Forelimb muscle (tissue), 1 donor: ENCODE data around the gene WNK2. TPM values are rescaled to one million over a fixed set of nuclear protein-coding genes. Genes with fewer than 3 reads are reported as not detected.
"Not testable (repeated sequence)": the region's sequence is repeated elsewhere in the genome, so short reads cannot be mapped to it uniquely, and the experiment has no call there.

Experiments used
- DNase-seq: peaks from one replicate; pipeline ENCODE4 v3.0.0-alpha.2; 2013; ENCODE audit warnings: low read depth
- polyA plus RNA-seq: library from polyadenylated mRNA; unstranded; fragments of 120-200 nt; gene quantifications from one replicate; pipeline ENCODE4 v1.2.1, GENCODE V29; 2013; ENCODE audit not compliant: insufficient read length

WNK2 gene
- polyA plus RNA-seq, 1 donor: 16.4 TPM

DNA sequence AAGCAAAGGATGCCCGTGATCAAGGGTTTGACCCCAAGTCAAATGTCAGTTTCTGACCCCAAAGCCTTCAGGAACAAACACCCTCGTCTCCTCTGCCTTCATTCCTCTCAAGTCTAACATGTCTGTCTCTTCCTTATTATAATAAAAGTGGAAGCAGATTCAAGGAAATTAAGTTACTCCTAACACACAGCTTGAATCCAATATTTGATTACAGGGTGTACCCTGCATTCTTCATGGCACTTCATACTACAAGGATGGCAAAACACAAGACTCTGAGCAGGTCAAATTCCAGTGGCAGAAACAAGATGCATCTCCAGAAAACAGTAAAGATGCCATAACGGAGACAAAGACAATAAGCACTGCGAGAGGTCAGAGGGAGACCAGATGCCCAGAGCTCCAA is 148.4 kb downstream of the WNK2 start:
- no peak for DNase-seq

GRCh38 chr9:93336720-93337119 is 152.8 kb downstream of the WNK2 start:
- no peak for DNase-seq

DNA sequence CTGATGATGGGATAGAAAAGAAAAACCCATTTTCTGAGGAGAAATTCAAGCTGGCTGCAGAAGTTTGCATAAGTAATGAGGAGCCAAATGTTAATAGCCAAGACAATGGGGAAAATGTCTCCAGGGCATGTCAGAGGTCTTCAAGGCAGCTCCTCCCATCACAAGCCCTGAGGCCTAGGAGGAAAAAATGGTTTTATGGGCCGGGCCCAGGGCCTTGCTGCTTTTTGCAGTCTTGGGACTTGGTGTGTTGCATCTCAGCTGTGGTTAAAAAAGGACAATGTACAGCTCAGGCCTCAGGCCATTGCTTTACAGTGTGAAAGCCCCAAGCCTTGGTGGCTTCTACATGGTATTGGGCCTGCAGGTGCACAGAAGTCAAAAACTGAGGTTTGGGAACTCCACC is 154.3 kb downstream of the WNK2 start:
- DNase-seq: not testable (repeated sequence)

DNA sequence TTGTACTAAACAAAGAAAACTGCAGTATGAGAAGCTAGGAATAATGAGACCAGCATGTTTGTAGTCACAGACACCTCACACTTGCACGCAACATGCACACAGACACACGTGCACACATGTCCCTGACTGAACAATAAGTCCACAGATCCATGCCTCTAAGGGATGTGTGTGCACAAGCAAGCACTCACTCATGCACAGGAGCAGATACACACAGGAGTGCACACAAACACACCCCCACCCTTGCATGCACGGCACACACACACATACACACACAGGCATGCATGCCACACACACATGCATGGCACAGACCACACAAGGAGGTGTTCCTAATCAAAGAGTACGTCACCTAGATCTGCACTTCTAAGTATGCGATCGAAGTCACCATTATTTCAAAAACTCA is 156.2 kb downstream of the WNK2 start:
- no peak for DNase-seq

- DNase-seq: not testable (repeated sequence)
These were observed 157.9 kb downstream of the WNK2 start for GRCh38 chr9:93341820-93342219.

GRCh38 chr9:93342428-93342827 is 158.5 kb downstream of the WNK2 start:
- DNase-seq: not testable (repeated sequence)

- DNase-seq: no peak
These were observed 159.7 kb downstream of the WNK2 start for GRCh38 chr9:93343663-93344062.

DNA sequence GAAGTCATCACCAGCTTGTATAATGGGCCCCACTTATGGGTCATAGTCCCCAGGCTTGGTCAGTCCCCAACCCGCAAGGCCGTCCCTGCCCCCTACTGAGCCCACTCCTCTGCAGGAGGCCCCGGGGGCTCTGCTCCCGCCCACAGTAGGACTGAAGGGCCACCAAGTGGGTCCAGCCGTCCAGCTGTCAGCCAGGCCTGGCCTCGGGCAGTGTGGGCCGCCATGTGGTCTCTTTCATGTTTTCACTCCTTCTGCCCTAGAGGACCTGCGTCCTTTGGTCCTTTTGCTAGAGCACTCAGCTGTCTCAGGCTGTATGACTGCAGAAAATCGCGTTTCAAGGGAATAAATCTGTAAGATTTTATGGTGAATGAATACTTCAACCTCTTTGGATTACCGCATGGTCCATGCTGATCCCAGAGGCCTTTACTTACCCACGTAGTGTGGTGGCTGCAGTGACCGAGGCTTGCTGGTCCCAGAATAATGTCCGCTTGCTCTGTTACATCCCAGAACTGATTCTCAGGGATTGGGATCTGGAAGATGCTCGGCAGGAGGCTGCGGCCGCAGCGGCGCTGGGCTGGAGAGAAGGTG is 161.8 kb downstream of the WNK2 start:
- no peak for DNase-seq

GRCh38 chr9:93346231-93347112 is 162.5 kb downstream of the WNK2 start:
- DNase-seq: no peak

DNA sequence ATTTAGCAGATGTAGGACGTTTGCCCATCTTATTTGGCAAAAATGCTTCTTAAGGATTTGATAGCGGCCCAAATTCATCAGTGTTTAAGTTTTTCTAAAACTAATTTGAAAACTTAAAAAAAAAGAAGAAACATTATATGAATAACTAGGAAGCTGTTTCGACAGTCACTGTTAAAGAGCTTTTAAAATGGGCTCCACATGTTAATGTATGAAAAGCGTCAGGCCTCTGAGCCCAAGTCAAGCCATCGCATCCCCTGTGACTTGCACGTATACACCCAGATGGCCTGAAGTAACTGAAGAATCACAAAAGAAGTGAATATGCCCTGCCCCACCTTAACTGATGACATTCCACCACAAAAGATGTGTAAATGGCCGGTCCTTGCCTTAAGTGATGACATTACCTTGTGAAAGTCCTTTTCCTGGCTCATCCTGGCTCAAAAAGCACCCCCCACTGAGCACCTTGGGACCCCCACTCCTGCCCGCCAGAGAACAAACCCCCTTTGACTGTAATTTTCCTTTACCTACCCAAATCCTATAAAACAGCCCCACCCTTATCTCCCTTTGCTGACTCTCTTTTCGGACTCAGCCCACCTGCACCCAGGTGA is 163.5 kb downstream of the WNK2 start:
- not testable (repeated sequence) for DNase-seq

DNA sequence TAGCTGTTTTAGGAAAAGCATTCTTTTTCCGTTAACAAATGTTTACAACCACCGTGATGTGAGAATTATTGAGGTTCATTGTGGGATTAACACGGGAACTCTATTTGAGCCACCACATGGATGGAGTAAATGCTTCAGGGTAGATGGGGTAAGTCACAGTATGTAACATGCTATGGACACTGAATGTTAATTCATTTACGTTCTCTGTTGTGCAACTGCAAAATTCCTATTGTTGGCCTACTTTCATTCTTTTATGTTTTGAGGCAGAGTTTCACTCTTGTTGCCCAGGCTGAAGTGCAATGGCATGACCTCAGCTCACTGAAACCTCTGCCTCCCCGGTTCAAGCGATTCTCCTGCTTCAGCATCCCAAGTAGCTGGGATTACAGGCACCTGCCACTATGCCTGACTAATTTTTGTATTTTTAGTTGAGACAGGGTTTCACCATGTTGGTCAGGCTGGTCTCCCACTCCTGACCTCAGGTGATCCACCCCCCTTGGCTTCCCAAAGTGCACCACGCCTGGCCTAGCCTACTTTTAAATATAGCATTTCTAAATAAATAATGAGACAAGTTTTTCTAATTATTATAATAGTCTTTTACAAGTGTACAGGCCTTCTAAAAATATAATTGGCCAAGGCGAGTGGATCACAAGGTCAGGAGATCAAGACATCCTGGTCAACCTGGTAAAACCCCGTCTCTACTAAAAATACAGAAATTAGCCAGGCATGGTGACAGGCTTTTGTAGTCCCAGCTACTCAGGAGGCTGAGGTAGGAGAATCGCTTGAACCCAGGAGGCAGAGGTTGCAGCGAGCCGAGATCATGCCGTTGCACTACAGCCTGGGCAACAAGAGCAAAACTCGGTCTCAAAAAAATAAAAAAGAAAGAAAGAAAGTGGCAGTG is 169.7 kb downstream of the WNK2 start:
- DNase-seq: not testable (repeated sequence)

DNA sequence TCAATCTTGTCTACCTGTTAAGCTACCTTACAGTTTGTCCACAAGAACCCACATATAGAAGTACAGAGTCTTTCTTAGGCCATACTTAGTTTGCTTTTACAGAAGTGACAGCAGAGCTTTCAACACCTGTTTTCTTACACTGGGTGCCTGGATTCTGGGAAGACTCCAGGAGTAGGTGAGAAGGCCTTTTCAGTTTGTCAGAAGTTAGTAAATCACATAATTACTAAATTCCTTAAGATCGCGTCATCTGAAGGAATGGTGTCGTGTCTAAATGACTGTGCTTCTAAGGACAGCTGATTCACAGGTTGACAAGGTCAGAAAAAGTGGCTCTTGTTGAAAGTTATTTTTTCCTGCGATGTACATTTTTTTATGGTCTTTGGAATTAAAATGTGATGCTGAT is 170.5 kb downstream of the WNK2 start:
- no peak for DNase-seq

- no peak for DNase-seq
These were observed 171.9 kb downstream of the WNK2 start for GRCh38 chr9:93355827-93356226.

DNA sequence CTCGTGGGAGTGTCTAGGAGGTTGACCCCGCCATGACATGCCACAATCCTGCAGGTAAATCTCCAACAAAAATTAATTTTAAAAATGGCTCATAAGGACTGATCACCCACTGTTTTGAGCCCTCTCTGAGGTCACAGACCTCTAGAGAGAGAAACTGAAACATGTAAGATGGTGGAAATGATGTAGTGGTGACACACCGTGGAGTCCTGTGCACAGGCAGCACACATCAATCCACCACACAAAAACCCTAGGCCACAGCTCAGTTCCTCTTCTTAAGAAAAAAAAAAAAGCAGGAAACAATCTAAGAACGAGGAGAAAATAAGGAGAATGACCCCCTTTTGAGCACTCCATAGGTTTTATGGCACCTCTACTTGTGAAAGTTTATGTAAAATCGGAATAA is 173.7 kb downstream of the WNK2 start:
- no peak for DNase-seq

GRCh38 chr9:93359907-93360306 is 176.0 kb downstream of the WNK2 start:
- DNase-seq: not testable (repeated sequence)

- no peak for DNase-seq
These were observed 178.1 kb downstream of the WNK2 start for GRCh38 chr9:93361995-93362394.

DNA sequence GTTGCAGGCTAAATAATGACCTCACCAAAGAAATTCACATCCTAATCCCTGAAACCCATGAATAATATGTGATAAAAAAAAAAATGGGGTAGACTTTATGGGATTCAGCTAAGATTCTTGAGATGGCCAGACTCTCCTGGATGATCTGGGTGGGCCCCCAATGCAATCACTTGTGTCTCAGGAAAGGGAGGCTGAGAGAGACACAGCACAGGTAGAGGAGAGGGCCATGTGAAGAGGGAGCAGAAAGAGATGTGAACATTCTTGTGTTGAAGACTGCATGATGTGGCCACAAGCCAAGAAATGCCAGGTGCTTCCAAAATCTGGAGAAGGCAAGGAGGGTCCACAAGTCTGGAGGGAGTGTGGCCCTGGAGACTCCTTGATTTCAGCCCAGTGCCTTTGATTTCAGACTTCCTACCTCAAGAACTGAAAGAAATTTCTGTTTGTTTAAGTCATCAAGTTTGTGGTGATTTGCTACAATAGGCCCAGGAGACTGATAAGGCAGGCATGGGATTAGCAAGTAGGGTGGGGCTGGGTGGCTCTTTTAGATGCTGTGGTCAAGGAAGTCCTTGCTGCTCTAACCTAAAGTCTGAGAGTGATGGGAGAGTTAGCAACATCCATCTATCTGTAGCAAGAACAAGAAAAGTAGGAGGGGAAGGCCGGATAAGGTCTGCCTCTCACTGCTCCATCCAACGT is 180.9 kb downstream of the WNK2 start:
- no peak for DNase-seq

- DNase-seq: no peak
These were observed 181.6 kb downstream of the WNK2 start for GRCh38 chr9:93365427-93366118.

DNA sequence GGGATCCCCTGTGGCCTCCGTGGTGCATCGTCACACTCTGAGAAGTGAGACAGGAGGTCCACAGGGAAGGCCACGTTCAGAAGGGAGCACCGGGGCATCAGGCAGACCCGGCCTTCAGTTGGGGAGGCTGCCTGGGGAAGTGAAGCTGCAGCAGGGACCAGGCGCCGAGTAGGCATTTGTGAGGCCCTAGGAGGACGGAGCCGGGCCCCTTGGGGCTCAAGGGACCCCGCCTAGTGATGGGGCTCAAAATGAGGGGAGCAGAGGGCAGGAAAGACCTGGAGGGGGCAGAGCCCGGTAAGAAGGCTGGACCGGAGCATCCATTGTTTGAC is 182.1 kb downstream of the WNK2 start:
- no peak for DNase-seq

DNA sequence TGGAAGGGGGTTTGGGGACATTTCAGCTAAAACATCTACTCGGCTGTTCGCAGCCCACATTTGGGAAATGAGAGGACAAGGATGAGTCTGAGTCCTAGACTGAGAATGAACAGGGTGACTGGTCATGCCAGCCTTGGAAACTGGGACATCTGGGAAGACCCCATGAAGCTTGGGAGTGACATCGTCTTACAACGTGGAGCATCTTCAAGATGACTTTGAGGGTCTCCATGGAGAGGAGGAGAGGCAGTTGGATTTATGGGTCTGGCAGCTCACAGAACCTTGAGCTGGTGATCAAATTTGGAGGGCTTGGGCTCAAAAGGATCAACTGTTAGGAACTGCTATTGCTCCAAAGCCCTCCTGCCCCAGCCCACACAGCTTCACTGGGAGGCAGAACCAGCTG is 182.5 kb downstream of the WNK2 start:
- DNase-seq: not testable (repeated sequence)

- DNase-seq: no peak
These were observed 184.5 kb downstream of the WNK2 start for GRCh38 chr9:93368437-93368836.
